Measurements from ENCODE around the gene CDR2.

DNA sequence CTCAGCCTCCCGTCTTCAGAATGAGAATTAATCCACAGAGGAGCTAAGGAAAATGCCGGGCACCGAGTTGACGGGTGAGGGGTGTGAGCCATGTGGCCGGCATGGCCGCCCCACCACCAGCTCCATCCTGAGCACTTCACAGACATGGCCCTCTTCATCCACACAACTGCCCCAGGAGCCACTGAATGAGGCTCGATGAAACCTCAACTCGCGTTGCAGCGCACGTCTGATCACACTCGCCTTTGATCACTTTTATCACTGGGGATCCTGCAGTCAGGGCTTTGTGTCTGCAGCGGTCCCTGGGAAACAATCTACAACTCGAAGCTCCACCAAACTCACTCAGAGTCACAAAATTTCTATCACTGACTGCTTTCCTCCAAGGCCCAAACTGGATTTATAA lies 46.7 kb upstream of the CDR2 start:
- no peak for TF ChIP-seq POLR2A (IDR thresholded peaks at IDR 0.05)
- TF ChIP-seq, protein P1, sequence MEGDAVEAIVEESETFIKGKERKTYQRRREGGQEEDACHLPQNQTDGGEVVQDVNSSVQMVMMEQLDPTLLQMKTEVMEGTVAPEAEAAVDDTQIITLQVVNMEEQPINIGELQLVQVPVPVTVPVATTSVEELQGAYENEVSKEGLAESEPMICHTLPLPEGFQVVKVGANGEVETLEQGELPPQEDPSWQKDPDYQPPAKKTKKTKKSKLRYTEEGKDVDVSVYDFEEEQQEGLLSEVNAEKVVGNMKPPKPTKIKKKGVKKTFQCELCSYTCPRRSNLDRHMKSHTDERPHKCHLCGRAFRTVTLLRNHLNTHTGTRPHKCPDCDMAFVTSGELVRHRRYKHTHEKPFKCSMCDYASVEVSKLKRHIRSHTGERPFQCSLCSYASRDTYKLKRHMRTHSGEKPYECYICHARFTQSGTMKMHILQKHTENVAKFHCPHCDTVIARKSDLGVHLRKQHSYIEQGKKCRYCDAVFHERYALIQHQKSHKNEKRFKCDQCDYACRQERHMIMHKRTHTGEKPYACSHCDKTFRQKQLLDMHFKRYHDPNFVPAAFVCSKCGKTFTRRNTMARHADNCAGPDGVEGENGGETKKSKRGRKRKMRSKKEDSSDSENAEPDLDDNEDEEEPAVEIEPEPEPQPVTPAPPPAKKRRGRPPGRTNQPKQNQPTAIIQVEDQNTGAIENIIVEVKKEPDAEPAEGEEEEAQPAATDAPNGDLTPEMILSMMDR (IDR thresholded peaks at IDR 0.05) = no peak
